Stimulated activated CD8-positive, alpha-beta memory T cell treated with anti-CD3 and anti-CD28 coated beads, Interleukin-15, amount 100 ng/mL, for 24 hours (primary cell): ENCODE data around the gene LHCGR.
"Not testable (repeated sequence)": the region's sequence is repeated elsewhere in the genome, so short reads cannot be mapped to it uniquely, and the experiment has no call there.

Experiments used
- DNase-seq: peaks from one replicate; pipeline ENCODE4 v3.0.0-alpha.2; 2020; ENCODE audit warnings: low read depth

The LHCGR gene

GRCh38 chr2:48747319-48747718 is 8.2 kb downstream of the LHCGR start:
- DNase-seq: no peak

- DNase-seq: not testable (repeated sequence)
These were observed 16.3 kb downstream of the LHCGR start for GRCh38 chr2:48739236-48739635.

GRCh38 chr2:48738806-48739205 is 16.7 kb downstream of the LHCGR start:
- DNase-seq: no peak

- no peak for DNase-seq
These were observed 19.3 kb downstream of the LHCGR start for GRCh38 chr2:48736251-48736650.

- DNase-seq: no peak
These were observed 20.8 kb downstream of the LHCGR start for GRCh38 chr2:48734576-48735303.

- no peak for DNase-seq
These were observed 22.4 kb downstream of the LHCGR start for GRCh38 chr2:48733067-48733503.

GRCh38 chr2:48728840-48729239 is 26.7 kb downstream of the LHCGR start:
- no peak for DNase-seq

GRCh38 chr2:48728295-48728694 is 27.2 kb downstream of the LHCGR start:
- no peak for DNase-seq

GRCh38 chr2:48727560-48727959 is 28.0 kb downstream of the LHCGR start:
- no peak for DNase-seq

GRCh38 chr2:48725696-48726494 is 29.6 kb downstream of the LHCGR start:
- DNase-seq: no peak

GRCh38 chr2:48724278-48724677 is 31.2 kb downstream of the LHCGR start:
- DNase-seq: no peak

GRCh38 chr2:48723129-48723528 is 32.4 kb downstream of the LHCGR start:
- no peak for DNase-seq

GRCh38 chr2:48722391-48722790 is 33.1 kb downstream of the LHCGR start:
- DNase-seq: no peak

- no peak for DNase-seq
These were observed 34.4 kb downstream of the LHCGR start for GRCh38 chr2:48721158-48721557.

GRCh38 chr2:48719480-48720177 is 35.9 kb downstream of the LHCGR start:
- no peak for DNase-seq

GRCh38 chr2:48717846-48718245 is 37.7 kb downstream of the LHCGR start:
- DNase-seq: no peak

GRCh38 chr2:48715956-48716355 is 39.6 kb downstream of the LHCGR start:
- no peak for DNase-seq

- no peak for DNase-seq
These were observed 40.3 kb downstream of the LHCGR start for GRCh38 chr2:48715042-48715899.

GRCh38 chr2:48714245-48714644 is 41.3 kb downstream of the LHCGR start:
- no peak for DNase-seq

- no peak for DNase-seq
These were observed 41.9 kb downstream of the LHCGR start for GRCh38 chr2:48713647-48714046.

- DNase-seq: no peak
These were observed 43.4 kb downstream of the LHCGR start for GRCh38 chr2:48712151-48712550.

GRCh38 chr2:48711343-48711742 is 44.2 kb downstream of the LHCGR start:
- no peak for DNase-seq
